Vagina (tissue), 2 donors: Measurements from ENCODE around the gene METTL16.

ENCODE experiments used
- POLR2A ChIP-seq, 2 donors: fragments of 450-650 bp; IDR thresholded peaks; one replicate each; pipeline ENCODE4 v1.6.1; 2017; ENCODE audit warnings: antibody characterized with exemption in 2 of 2, mild to moderate bottlenecking in 2 of 2, moderate library complexity in 2 of 2
- POLR2AphosphoS5 ChIP-seq, 2 donors: sonication (generic); formaldehyde crosslinking; IDR thresholded peaks; one replicate each; pipeline ENCODE4 v1.9.0; 2017; ENCODE audit warnings: antibody characterized with exemption in 2 of 2, mild to moderate bottlenecking in 2 of 2, low read depth in 1 of 2; ENCODE audit not compliant: insufficient read depth in 1 of 2

DNA sequence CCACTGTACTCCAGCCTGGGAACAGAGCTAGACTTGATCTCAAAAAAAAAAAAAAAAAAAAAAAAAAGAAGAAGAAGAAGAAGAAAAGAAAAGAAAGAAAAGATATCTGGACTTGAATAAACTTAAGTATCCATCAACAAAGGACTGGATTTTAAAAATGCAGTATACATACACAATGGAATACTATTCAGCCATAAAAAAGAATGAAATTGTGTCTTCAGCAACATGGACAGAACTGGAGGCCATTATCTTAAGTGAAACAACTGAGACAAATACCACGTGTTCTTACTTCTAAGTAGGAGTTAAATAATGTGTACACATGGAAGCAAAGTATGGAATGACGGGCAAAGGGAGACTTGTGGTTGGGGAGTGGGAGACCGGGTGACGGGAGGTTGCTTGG, 70.8 kb downstream of the METTL16 start:
- TF ChIP-seq POLR2A (IDR thresholded peaks at IDR 0.05) (no peak), POLR2AphosphoS5 (IDR thresholded peaks at IDR 0.05; ENCODE audit: insufficient read depth in 1 of 2, low read depth in 1 of 2) (no peak)
